RPMI7951 (cell line): ENCODE measurements around the gene ELK3. TPM values are rescaled to one million over a fixed set of nuclear protein-coding genes. Genes with fewer than 3 reads are reported as not detected.

Experiments used
- DNase-seq: peaks from one replicate; pipeline ENCODE4 v3.0.0-alpha.2; 2012; ENCODE audit warnings: low read depth
- total RNA-seq: library from RNA; depleted of rRNA; stranded (reverse); fragments of >200 nt; shearing (Covaris generic); gene quantifications from 2 replicates; pipeline ENCODE4 v1.2.3, GENCODE V29; 2014

Gene ELK3
- total RNA-seq, 1 experiment from 2014 or later, result 37.6 TPM

DNA sequence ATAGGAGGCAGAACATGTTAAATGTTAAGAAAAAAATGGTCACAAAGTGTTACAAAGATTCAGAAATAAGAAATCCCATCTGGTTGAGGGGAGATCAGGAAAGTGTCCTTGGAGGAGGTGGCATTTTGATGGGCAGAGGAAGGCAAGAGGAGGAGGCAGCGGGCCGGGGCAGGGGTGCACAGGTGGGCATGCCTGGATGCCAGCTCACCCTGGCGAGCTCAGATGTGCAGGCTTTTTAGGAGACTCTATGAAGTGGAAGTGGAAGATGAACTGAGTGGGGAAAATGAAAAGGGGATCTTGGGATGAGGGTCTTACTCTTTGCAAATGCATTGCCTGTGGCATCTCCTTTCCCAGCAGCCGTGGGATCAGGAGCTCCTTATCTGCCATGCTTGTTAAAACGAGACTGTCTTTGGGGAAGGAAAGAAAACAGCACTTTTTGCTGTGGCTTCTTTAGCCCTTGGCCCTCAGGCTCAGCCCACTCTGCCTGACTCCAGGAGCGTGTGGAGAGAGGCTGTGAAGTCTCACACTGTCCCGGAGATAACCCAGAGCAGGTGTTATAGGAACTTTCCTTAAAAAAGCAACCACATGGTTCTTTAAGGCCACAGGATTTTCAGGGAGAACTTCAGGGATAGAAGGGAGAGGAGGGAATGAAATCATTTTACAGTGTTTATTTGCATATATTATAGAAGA, 62.6 kb downstream of the ELK3 start:
- DNase-seq, result no peak

DNA sequence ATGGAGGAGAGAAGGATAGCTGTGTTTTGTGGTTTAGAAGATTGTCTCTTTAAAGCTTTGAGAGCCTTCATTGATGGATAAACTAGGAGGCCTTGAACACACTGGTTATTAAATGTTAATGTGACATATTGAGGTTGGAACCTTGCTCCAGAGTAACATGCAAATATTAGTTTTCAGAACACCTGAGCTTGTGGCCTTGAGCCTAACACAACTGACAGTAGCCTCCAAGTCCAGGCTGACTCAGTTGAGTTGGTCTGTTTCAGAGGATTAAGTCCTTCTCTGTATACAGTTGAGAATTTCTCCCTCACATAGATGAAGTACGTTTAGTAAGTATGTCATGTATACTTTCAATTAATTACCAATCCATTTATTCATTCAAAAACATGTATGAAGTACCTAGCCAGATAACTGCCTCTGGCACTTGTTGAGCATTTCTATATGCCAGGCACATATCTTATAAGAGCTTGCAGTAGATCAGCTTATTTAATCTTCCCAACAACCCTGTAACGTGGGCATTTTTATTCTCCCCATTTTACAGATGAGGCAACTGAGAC, 63.5 kb downstream of the ELK3 start:
- DNase-seq, result no peak

DNA sequence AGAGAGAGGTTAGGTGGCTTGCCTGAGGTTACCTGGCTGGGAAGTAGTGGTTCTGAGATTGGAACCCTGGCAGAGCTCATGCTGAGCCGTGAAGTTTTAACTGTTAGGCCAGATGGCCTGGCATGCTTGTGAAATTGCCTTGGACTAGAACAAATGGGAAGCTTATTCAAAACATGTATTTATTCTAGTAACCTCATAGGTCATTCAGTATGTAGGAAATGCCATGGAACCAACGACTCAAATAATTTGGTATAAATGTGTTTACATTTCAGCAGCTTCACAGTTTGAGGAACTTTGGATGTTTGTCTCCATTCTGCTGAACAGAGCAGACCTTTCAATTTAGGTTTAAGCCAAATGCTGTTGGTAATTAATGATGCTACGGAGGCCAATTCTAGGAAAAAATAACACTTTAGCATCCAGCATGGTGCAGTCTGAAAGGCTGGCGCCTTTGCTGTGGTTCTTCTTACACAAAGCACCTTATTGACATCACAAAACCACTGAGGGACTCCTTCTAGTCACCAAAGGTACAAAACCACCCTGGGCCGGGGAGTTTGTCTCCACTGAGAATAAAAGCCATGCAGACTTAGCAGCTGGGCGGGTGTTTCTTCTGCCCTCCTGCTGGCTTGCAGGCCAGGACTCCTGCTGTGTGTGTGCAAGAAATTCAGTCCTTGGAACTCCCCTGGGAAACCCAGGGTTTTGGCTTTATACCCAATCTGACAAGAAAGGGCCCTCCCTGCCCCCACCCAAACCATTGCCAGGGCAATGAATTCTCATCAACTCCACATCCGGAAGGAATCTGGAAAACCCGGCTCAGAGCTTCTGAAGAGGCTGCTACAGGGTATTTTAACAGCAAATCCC, 64.2 kb downstream of the ELK3 start:
- DNase-seq, result peak; percentile 64

DNA sequence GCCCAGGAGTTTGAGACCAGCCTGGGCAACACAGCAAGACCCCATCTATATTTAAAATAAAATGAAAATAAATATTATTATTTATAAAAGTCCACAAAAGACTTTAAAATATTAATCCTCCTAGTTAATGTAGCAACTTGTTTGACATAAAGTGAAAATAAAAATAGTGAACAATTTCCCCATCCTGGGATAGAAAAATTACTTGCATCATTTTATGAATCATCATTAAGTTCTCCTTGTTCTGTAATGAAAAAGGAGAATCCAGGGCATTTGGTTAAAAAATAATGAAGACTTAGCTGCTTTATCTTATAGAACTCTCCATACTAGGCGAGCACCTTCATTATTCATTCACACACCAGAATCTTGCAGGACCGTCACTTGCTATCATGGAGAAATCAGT, 66.1 kb downstream of the ELK3 start:
- DNase-seq, result no peak

DNA sequence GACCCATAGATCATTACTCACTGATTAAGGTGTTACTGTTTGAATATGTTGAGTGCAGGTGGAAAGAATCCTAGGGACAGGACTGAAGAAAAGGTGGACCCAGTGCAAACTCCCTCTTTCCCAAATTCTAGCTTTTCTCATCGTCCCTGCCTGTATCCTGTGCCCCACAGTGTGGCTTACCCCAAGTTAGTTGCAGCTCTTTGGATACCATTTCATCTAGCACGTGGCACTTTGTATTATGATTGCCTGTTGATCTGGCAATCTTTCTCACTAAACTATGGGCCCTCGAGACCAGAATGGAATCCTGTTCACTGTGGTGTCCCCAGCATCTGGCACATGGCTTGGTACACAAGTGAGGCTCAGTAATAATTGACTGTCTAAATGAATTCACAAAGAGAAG, 66.5 kb downstream of the ELK3 start:
- no peak for DNase-seq

DNA sequence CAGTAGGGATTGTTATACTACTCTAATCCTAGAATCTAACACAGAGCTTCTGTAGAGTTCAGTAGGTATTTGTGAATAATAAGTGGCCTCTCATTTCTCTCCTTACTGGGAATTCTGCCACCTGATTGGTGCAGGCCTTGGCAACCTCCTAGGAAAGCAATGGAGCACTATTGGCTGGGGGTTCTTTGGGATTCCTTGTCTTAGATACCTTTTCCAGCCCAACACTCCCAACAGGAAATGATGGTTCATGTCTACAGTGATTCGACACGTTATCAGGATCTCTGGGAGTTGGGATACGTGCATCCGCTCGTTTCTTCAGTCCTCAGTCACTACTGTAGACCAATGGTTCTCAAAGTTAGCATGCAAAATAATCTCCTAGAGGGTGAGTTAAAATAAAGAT, 67.4 kb downstream of the ELK3 start:
- no peak for DNase-seq

DNA sequence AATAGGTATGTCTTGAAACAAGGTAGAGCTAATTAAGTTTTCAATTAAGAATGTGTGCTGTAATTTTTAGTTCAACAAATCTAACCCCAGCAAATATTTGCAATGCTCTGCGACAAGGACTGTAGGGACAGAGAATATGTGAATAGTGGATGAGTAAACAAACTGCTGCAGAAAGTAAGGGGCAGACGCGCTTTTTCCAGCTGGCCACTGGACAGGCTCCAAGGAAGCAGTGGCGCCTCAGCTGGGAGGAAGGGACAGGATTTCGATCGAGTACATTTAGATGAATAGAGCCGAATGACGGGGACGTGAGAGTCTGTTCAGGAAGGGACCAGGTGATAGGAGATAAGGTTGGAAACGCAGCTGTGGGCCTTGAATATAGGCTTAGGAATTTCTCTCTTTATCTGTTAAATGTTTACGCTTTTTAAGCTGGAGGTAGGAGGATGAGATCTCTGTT, 69.3 kb downstream of the ELK3 start:
- no peak for DNase-seq

DNA sequence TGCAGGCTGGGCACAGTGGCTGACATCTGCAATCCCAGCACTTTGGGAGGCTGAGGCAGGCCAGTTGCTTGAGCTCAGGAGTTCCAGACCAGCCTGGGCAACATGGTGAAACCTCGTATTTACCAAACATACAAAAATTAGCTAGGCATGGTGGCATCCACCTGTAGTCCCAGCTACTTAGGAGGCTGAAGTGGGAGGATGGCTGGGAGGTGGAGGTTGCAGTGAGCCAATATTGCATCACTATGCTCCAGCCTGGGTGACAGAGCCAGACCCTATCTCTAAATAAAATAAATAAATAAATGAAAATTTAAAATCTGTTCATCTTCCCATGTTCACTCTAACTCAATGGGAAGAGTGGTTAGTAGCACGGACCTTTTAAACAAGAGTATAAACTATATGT, 71.2 kb downstream of the ELK3 start:
- DNase-seq, result no peak

DNA sequence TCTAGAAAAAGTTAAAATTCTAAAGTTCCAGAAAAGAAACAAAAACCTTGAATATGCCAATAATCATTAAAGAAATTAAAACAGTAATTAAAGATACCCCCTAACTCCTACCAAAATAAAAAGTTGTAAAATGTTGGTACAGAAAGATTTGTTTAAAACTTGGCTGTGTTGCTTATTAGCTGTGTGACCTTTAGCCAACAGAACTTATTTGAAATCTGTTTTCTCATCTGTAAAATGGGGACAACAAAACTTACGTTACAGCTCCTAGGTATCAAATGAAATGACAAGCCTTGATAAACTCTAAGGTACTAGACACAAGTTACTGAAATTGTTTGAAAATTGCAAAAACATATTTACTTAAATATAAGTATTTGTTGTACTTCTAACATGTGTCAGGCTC, 71.7 kb downstream of the ELK3 start:
- DNase-seq, result no peak

DNA sequence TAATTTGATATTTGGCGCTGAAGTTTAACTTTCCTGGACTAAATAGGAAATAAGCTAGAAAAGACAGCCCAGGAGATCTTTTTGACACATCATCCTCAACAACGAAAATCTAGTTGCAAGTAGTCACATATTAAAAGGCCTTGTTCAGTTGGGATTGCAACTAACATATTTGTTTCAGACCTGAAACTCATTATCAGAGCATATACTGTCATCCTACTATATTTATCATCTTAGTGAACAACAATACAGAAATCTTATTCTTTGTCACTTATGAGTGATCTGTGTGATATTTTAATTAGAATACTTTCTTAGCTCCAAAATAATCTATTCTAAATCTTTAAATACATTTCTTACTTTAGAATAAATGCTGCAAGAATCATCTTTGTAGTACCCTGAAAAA, 72.1 kb downstream of the ELK3 start:
- DNase-seq, result no peak

DNA sequence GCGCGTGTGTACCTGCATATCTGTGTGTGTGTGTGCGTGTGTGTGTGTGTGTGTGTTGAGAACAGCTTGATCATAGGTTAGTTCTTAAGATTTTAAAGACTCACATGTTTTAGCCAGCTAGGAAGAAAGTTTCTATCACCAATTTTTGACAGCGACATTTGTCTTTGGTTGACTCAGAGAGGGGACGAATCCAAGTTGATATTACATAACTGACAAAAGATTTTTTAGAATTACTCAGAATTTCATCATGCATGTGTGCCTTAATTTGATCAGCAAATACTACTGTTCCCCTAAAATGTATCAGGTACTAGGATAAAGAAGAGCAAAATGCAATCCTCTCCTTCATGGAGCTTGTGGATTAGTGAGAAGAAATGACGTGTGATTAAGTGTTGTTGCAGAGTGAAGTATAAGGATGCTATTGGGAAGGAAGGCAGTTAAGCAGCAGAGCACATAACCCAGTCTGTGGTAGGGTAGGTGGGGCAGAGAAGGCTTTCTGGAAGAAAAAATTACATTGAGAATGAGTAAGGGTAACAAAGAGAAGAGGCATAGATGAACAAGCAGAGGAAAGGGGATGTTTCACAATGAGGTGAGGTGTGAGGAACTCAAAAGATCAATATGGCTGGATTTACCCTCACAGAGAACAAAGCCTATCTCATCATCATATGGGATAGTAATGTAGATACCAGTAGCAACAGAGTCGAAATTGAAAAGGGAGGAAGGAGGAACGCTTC, 77.5 kb downstream of the ELK3 start:
- no peak for DNase-seq

DNA sequence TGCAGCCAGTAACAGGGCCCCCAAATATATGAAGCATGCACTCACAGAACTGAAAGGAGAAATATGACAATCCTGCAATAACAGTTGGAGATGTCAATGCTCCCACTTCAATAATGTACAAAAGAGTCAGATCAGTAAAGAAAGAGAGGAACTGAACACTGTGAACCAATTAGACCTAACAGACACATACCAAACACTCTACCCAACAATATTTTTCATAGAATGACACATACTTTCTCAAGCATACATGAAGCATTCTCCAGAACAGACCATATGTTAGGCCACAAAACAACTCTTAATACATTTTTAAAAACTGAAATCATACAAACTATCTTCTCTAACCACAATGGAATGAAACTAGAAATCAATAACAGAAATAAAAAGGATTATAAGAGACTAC, 80.2 kb downstream of the ELK3 start:
- DNase-seq, result no peak

DNA sequence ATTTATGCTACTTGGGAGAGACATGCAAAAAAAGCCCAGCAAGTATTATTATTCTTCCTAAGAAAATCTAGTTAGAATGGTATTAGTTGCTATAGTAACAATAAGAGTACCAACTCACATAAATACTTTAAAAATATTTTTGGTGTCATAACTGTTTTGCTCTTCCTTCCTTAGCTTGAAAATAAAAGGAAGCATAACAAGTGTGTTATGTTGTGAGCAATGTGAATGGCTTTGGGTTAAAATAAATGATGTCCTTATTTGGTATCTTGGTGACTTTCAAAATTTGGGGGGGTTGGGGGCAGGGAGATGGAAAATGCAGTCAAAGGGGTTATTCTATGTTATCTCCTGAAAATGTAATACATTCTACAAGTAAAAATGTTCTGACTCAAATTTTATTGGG, 91.0 kb downstream of the ELK3 start:
- DNase-seq, result no peak

DNA sequence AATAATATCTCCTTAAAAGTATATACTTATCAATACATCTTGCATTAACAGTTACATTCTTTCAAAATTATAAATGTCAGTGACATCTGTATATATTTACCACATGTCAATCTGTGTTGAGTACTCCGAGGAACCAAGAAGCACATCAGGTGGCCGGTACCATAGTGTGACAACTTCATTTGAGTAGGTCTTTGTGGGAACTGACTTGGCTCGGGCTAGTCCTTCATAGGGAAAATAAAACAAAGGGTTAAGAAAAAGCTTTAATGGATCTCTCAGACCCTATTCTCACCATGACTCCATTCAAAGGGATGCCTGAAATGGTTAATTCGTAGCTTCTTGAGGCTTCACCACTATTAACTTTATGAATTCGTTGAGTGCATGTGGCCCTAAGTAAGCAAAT, 94.9 kb downstream of the ELK3 start:
- DNase-seq, result no peak

DNA sequence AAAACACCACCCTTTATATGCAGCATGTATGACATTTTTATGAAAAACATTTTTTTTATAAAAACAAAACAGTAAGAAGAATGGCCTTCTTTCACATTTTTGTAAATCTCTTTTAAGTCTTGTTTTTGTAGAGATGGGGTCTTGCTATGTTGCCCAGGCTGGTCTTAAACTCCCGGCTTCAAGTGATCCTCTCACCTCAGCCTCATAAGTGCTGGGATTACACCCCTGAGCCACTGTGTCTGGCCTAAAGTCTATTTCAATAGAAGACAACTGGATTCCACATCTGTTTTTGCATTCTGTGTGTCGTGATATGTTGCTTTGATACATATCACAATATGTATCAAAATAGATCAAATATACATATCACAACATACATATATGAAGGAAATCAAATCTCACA, 98.9 kb downstream of the ELK3 start:
- DNase-seq, result no peak

DNA sequence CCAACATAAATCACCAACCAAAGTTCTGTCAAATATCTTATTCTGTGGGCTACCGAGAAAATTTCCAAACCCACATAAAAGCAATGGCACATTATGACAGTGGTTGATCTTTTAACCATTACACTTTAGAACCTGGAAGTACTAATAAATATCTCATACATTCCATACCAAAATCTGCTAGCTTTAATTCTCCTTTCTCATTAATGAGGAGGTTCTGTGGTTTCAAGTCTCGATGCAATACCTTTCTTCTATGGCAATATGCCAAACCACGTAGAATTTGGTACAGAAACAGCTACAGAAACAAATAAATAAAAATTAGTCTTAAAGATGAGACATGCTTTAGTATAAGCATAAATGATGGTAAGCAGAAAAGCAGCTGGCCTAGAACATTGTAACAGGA, 100.7 kb downstream of the ELK3 start:
- DNase-seq, result peak; percentile 17

DNA sequence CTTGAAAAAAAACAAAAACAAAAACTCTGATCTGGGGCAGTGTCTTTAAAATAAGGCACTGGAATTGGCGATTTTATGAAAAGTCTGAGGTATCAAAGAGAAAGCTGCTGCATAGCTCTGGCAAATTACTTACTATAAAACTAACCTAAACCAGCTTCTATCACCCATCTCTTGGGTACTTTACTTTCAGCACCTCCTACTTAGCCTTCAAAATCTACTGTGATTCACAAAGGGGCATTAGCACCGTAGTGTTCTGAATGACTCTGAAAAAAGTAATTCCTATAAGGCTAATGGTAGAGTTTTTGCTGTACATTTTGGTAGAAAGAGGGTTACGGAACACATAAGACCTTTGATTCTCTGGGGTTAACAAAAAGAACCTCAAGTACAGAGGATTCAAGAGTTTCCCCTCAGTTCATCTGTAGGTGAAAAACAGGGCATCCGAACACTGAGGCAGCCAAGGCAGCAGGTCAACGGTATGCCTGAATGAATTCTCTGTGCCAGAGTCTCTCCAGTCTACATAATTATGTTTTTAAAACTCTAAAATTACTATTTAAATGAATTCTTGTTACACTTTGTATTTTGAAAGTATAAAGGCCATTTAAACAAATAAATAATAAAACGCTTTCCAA, 101.5 kb downstream of the ELK3 start:
- DNase-seq, result no peak

DNA sequence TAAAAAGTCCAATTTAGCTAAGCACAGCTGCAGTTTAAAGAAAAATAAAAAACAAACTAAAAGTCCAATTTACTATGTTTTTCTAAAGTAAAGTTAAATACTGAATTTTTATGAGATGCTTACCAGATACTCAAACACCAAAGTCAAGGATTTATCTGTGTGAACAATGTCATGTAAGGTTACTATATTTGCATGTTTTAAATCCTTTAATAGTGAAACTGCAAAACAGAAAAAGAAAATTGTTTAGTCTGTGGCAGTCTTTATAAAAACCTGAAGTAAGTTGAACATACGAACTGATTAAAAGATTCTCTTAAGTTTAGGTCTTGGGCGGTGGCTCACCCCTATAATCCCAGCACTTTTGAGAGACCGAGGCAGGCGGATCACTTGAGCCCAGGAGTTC, 103.3 kb downstream of the ELK3 start:
- DNase-seq, result no peak

DNA sequence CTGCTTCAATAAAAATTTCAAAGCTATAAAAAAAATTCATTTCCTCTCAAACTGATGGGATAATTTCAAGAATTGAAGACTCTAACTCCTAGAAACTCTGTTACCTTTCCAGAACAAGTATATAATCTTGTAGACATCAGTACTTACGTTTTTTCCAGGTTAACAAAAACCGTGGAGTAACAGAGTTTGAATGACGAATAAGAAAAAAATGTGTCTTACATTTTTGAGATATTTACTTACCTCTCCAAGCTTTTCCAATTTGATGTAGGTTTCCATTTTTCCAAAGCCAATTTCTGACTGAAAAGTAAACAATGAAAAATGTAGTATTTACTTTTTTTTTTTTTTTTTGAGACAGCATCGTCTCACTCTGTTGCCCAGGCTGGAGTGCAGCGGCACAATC, 105.9 kb downstream of the ELK3 start:
- no peak for DNase-seq

DNA sequence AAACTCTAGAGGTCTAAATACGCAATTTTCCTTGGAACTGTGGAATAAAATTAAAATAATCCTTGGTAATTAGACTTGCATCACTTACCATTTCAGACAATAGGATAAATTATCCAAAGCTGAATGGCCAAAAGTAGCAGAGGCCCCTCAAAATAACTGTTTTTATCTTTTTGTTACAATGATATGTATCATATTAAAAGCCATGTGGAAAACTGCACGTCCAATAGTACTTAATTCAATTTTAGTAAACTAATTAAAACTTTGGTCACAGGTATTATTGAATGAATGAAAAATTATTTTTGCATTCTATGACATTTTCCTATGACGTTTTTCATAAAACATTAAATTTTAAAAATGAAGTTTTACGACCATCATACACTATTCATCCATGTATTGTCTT, 107.6 kb downstream of the ELK3 start:
- no peak for DNase-seq

DNA sequence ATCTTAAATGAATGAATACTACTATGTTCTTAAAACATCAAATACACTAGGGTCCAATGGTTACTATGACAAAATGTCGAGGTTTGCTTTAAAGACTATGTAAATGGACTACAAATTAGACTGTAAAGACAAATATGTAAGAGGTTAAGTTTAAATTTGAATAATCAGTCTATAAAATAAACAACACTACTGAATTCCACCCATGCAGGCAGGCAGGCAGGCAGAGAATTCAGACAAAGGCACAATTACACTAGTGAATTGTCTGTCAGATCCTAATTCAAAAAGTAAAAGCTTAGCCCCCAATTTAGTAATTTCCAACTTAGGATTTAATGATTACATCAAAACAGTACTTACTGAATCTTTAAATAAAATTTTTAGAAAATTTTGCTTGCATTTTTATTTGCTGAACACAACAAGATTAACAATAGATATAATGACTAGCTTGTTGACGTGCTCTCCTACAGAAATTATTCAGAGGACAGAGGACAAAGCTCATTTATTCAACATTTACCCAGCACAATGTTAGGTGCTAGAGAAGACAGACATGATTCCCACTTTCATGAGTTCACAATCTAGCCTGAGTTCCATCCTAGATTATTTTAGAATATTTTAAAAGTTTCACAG, 108.6 kb downstream of the ELK3 start:
- DNase-seq, result no peak
